ENCODE measurements around the gene GLB1L.

The GLB1L gene

DNA sequence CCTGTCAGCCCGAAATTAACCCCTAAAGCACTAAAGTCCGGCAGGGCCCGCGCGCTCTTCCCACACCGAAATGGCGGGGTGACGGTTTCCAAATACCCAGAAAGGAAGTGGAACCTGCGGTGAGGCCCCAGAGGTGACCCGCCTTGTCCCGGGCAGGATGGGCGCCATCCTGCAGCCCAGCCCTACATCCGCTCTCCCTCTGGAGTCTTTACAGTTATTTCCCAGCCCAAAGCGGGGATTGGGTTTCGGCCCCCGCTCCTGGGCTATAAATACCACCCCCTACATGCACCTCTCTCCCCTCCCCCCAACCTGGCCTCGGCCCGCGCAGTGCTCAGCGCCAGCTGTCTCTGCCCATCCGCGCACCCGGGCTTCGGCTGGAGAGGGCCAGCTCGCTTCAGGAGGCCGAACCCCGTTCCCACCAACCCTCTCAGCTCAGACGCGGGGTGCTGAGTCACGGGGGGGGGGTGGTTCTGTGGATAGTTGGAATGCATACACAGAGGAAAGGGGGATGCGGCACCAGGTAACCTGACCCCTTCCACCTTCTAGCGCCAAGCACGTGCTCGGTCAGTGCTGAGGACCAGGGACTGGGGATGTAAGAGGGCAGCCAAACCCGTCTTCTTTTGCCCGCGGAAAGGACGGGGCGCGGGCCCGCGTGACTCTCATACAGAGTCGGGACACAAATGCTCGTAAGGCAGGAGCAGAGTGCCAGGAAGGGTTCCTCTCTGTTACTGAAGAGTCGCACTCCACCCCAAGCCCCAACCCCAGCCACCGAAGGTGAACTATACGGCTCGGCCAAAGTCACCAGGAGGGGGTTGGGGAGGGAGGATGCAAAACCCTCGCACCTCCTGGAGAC lies 7.9 kb upstream of the GLB1L start, which contains the start of gene TUBA4B:
TSS of gene TUBA4B (plus strand) at position 344 of the 853 bp plus-strand sequence. CDS start at position 509, 165 bp downstream.
- DNase-seq (ENCODE audit: low read depth) = peak; percentile 33

GRCh38 chr2:219252570-219252899 lies 7.3 kb upstream of the GLB1L start:
- no peak for DNase-seq (ENCODE audit: low read depth)

DNA sequence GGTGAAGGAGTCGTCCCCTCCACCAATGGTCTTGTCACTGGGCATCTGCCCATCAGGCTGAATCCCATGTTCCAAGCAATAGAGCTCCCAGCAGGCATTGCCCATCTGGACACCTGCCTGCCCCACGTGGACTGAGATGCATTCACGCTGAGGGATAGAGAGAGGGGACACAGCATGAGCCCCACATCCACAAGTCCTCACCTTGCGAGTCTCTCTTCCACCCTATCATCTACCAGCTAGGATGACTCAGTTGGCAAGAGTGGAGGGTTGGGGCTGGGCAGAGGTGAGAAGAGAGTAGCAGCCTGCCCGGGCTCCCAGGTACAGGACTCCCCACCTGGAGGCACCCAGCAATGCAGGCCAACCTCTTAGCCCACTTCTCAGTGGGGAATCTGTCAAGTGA lies 6.8 kb upstream of the GLB1L start:
- DNase-seq (ENCODE audit: low read depth) = no peak

DNA sequence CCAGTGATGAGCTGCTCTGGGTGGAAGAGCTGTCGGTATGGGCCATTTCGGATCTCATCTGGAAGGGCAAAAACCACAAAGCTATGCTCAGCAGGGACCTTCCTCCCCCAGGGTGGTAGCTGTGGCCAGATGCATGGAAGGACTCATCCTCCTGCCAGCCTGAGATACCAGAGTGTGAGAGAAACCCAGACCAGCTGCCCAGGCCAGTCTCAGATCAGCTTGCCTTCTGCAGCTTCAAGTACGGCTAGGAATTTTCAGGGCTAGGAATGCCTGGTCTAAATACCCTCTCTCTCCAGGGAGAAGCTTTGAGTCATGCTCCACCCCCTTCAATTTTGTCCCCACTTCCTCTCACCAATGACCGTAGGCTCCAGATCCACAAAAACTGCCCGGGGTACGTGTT lies 6.4 kb upstream of the GLB1L start:
- DNase-seq (ENCODE audit: low read depth) = no peak

DNA sequence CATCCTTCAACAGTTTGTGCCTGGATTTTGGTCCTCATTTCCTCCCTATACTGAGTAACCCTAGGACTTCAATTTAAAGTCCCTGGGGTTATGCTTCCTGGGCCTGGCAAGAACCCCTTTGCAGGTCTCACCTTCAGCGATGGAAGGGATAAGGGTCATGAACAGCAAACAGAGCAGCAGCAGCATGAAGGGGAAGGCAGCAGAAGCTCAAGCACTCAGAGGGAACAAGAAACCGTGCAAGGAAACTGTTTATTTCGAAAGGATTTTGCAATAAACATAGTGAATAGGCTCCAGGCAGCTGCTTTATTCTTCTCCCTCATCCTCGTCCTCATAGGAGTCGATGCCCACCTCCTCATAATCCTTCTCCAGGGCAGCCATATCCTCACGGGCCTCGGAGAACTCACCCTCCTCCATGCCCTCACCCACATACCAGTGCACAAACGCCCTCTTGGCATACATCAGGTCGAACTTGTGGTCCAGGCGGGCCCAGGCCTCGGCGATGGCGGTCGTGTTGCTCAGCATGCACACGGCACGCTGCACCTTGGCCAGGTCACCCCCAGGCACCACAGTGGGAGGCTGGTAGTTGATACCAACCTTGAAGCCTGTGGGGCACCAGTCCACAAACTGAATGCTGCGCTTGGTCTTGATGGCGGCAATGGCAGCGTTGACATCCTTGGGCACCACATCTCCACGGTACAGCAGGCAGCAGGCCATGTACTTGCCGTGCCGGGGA lies 5.0 kb upstream of the GLB1L start:
- no peak for DNase-seq (ENCODE audit: low read depth)

DNA sequence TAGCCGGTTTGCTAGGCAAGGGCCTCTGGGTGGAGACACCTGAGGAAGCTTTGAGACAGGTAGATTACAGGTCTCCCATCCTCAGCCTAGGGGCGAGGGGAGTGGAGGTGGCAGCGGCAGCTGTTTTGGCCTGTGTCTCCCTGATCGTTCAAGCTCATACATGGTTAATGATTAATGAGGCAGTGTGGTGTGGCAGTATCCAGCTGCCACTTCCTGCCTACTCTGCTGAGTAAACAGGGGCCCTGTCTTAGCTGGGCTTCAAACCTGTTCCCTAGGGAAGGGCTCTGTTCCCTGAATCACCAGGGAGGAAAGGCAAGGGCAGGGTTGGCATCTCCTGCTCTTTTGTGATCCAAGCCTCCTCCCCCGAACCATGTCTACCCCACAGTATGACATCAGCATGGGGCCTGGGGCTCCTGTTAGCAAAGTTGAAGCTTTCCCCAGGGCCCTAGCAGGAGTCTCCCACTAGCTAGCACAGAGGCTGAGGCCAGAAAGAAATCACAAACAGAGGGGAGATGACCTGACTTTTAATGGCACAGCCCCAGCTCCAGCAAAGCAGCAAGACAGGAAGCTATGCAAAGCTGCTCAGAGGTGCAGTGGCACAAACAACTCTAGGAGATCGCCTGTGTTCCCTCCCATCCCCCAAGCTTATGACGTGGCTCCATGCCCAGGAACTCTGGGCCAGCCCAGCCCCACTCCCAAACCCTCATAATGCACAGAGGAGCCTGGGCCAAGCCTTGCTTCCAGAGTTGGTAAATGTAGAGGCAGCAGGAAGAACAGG lies 4.1 kb upstream of the GLB1L start:
- DNase-seq (ENCODE audit: low read depth) = peak; percentile 35

- DNase-seq (ENCODE audit: low read depth) = no peak
Observed at GRCh38 chr2:219248845-219249202, 3.6 kb upstream of the GLB1L start.

DNA sequence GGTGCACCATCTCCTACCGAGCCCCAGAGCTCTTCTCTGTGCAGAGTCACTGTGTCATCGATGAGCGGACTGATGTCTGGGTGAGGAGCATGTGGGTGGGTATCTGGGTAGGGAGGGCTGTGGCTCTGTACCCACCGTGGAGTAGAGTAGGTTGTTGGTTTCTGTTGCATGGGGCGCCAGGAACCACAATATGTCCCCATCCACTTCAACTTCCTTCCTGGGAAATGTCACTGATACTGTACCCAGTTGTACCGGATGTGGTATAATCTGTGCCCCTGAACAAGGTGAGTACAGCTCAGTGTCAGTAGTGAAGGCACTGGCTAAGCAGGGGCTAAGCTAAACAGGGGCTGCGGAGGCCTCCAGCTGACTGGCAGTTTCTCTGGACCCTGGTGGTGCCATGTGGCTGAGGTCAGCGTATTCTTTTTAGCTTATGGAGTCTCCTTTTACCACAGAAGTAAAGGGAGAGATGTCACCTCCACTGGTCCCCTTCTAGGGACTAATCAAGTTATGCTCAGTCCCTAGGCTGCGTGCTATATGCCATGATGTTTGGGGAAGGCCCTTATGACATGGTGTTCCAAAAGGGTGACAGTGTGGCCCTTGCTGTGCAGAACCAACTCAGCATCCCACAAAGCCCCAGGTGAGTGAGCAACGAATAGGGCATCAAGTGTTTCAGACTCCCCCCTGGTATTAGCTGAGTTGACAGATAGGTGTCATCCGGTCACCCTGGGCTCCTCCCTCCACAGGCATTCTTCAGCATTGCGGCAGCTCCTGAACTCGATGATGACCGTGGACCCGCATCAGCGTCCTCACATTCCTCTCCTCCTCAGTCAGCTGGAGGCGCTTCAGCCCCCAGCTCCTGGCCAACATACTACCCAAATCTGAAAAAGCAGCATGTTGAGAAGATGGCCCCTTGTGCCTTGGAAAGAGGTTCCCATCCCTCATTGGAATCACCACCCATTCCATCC lies 2.7 kb upstream of the GLB1L start:
- peak; percentile 45 for DNase-seq (ENCODE audit: low read depth)

- no peak for DNase-seq (ENCODE audit: low read depth)
Observed at GRCh38 chr2:219246559-219246958, 1.3 kb upstream of the GLB1L start.

DNA sequence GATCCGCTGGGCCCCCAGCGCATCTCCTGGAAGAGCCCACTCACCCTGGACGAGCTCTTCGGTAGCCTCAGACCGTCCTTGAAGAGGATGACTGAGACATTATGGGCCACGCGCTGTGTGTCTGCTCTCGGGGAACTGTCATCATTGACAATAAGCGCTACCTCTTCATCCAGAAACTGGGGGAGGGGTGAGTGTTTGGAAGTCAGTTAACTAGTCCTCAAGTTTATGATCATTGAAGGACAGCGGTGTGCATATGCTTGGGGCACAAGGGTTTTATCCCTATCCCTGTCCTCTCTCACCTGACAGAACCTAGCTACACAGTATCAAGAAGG lies 621 bp upstream of the GLB1L start:
- DNase-seq (ENCODE audit: low read depth) = no peak

DNA sequence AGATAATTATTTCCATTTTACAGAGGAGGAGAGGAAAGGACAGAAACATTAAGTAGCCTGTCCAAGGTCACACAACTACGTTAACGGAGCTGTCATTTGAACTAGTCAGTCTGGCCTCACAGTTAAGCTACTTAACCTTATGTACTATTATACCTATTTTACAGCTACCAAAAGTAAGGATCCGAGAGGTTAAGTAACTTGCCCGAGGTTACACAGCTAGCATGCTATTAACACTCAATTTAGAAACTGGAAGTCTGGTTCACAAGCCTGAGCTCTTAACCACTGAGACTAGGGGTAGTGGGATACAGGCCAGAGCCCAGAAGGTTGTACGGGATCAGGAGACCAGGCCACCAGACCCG lies 476 bp downstream of the GLB1L start:
- no peak for DNase-seq (ENCODE audit: low read depth)

GRCh38 chr2:219243291-219243761 lies 1.9 kb downstream of the GLB1L start:
- DNase-seq (ENCODE audit: low read depth) = no peak

- DNase-seq (ENCODE audit: low read depth) = no peak
Observed at GRCh38 chr2:219234331-219234730, 10.9 kb downstream of the GLB1L start.

DNA sequence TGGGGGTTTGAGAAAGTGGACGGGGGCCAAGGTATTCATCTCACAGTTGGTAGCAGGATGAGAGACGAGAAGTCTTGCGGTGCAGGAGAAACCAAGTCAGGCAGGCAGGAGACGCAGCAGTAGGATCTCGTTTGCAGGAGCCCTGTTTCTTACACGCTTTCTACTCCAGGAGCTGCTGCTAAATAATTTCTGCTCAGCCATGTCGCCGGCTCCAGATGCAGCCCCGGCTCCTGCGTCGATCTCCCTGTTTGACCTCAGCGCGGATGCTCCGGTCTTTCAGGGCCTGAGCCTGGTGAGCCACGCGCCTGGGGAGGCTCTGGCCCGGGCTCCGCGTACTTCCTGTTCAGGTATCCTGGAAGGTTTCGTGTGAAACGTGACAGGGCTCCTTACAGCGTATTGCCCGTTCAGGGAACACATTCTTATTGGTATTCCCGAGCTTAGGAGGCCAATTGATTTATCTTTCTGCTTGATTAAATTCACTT lies 15.1 kb downstream of the GLB1L start:
- DNase-seq (ENCODE audit: low read depth) = no peak

DNA sequence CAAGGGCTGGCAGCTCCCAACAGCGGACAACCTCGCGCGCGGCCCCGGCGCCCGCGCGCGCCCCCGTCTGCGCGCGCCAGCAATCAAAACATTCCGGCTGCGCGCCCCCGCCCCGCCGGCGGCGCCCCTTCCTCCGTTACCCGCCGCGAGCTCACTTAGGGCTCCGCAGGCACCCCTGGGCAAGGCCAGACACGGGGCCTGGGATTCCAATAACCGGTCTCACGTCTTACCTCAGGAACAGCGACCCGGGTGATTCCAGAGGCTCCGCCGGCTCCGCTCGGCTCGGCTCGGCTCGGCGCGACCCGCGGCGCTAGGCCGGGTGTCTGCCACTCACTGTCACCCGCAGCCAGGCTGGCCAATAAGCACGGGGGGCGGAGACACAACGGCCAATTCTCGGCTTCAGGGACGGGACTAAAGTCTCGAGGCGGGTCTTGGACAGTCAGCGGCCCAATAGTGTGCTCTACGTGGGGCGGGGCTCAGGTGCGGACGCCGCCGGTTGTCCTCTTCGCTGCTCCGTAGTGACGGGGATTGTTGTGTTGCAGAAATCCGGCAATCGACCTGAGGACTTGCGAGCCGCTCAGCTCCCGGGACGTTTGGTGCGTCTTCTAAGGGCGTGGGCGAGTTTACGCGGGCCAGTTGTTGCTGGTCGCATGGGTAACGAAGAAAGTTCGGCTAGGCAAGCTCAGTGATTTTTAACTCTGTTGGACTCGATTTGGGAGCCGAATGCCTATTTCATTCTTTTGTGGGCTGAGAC lies 15.8 kb downstream of the GLB1L start, which contains the start of the genes ANKZF1 and ATG9A:
TSS of gene ANKZF1 (plus strand) at position 502 of the 754 bp plus-strand sequence. CDS start 452 bp downstream, outside the sequence.
TSS of gene ATG9A (minus strand) at position 332 of the 754 bp plus-strand sequence. CDS start 1,612 bp downstream, outside the sequence.
- peak; percentile 98 for DNase-seq (ENCODE audit: low read depth)

DNA sequence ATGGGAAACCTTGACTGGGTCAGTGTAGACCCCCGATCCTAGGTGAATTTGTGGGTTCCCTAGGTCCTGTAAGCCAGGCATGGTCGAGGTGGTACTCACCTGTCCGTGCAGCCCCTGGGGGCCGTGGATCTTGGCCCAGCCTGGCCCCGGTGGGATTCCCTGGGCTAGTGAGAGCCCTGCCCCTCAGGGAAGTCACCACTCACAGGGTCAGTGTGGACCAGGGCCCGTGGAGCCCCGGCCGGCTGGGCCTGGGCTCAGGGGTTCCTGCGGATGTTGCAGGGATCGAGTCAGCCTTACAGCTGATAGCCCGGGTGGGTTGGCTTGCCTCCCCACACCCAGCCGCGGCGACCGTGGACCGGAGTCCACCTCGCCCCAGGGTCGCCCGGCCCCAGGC lies 16.3 kb downstream of the GLB1L start:
- no peak for DNase-seq (ENCODE audit: low read depth)

GRCh38 chr2:219228041-219228910 lies 17.0 kb downstream of the GLB1L start:
- no peak for DNase-seq (ENCODE audit: low read depth)

GRCh38 chr2:219225350-219225749 lies 19.9 kb downstream of the GLB1L start:
- DNase-seq (ENCODE audit: low read depth) = no peak
